NK-92 treated with Interleukin-12 subunit alpha and Interleukin-12 subunit beta, amount 100 ng/mL, for 24 hours (cell line): Measurements from ENCODE around the gene CCDC73.

Experiments used
- DNase-seq: peaks from one replicate; lab custom pipeline; 2025; lab: John Stamatoyannopoulos, UW

The CCDC73 gene

GRCh38 chr11:32586576-32587190, 207.8 kb downstream of the CCDC73 start:
- DNase-seq: no peak

- DNase-seq: no peak
These were observed 209.5 kb downstream of the CCDC73 start for GRCh38 chr11:32584921-32585320.

- peak; percentile 94 for DNase-seq
These were observed 210.8 kb downstream of the CCDC73 start, which contains the start of gene EIF3M for GRCh38 chr11:32583459-32584271. Gene EIF3M (plus strand): TSS chr11:32583831. CDS start chr11:32583888, 57 bp downstream.

GRCh38 chr11:32581556-32581955, 212.9 kb downstream of the CCDC73 start:
- DNase-seq: no peak

- DNase-seq: no peak
These were observed 213.5 kb downstream of the CCDC73 start for GRCh38 chr11:32580967-32581366.

- DNase-seq: no peak
These were observed 218.0 kb downstream of the CCDC73 start for GRCh38 chr11:32576456-32576855.

- DNase-seq: no peak
These were observed 219.4 kb downstream of the CCDC73 start for GRCh38 chr11:32575070-32575469.

GRCh38 chr11:32574421-32574820, 220.0 kb downstream of the CCDC73 start:
- DNase-seq: no peak

- no peak for DNase-seq
These were observed 221.2 kb downstream of the CCDC73 start for GRCh38 chr11:32573228-32573627.

GRCh38 chr11:32571039-32571438, 223.4 kb downstream of the CCDC73 start:
- DNase-seq: no peak

GRCh38 chr11:32569313-32569881, 225.1 kb downstream of the CCDC73 start:
- no peak for DNase-seq

- DNase-seq: no peak
These were observed 227.3 kb downstream of the CCDC73 start for GRCh38 chr11:32567154-32567553.

GRCh38 chr11:32566517-32566916, 227.9 kb downstream of the CCDC73 start:
- no peak for DNase-seq

GRCh38 chr11:32563600-32563959, 230.9 kb downstream of the CCDC73 start:
- no peak for DNase-seq

GRCh38 chr11:32562839-32563599, 231.4 kb downstream of the CCDC73 start:
- DNase-seq: no peak

GRCh38 chr11:32561835-32562234, 232.6 kb downstream of the CCDC73 start:
- DNase-seq: no peak

- DNase-seq: no peak
These were observed 238.6 kb downstream of the CCDC73 start for GRCh38 chr11:32555895-32556294.

GRCh38 chr11:32555091-32555490, 239.4 kb downstream of the CCDC73 start:
- DNase-seq: no peak
